Stimulated activated CD8-positive, alpha-beta memory T cell treated with anti-CD3 and anti-CD28 coated beads, Interleukin-7, amount 100 ng/mL, for 48 hours (primary cell): ENCODE data around the gene HASPIN.

ENCODE experiments used
- DNase-seq, 2 donors: peaks; one replicate each; pipeline ENCODE4 v3.0.0-alpha.2; 2020; ENCODE audit warnings: low read depth in 1 of 2; ENCODE audit errors: extremely low read depth in 1 of 2

The HASPIN gene

GRCh38 chr17:3762922-3763776, 39.4 kb downstream of the HASPIN start:
- DNase-seq: peak in 1 of 2 donors; percentile 47

GRCh38 chr17:3763777-3764170, 40.1 kb downstream of the HASPIN start:
- no peak for DNase-seq

- no peak for DNase-seq
Observed at GRCh38 chr17:3765981-3766380, 42.3 kb downstream of the HASPIN start.

- no peak for DNase-seq
Observed at GRCh38 chr17:3766779-3767178, 43.1 kb downstream of the HASPIN start.

GRCh38 chr17:3768341-3768740, 44.6 kb downstream of the HASPIN start:
- DNase-seq: no peak

- DNase-seq: no peak
Observed at GRCh38 chr17:3768769-3769168, 45.1 kb downstream of the HASPIN start.

GRCh38 chr17:3770466-3770865, 46.8 kb downstream of the HASPIN start:
- DNase-seq: peak in 1 of 2 donors; percentile 46

GRCh38 chr17:3771140-3771539, 47.4 kb downstream of the HASPIN start:
- no peak for DNase-seq

- DNase-seq: no peak
Observed at GRCh38 chr17:3772764-3773163, 49.1 kb downstream of the HASPIN start.

GRCh38 chr17:3773511-3773910, 49.8 kb downstream of the HASPIN start:
- DNase-seq: no peak

GRCh38 chr17:3773966-3774365, 50.3 kb downstream of the HASPIN start:
- no peak for DNase-seq
